RPMI8226 (cell line): ENCODE results near the gene TSHZ3.
A peak's percentile ranks its signal among the peaks of the same experiment; 100 is the strongest.

Experiments
- DNase-seq: peaks from one replicate; pipeline ENCODE4 v3.0.0-alpha.2; 2015

Gene TSHZ3

GRCh38 chr19:31349160-31349881, at the start of gene TSHZ3:
TSHZ3 (minus strand) TSS chr19:31349436; CDS start chr19:31349219, 217 bp downstream.
- DNase-seq = no peak

GRCh38 chr19:31397308-31397707, 48.1 kb upstream of the TSHZ3 start:
- no peak for DNase-seq

- no peak for DNase-seq
Observed at GRCh38 chr19:31392464-31392863, 43.2 kb upstream of the TSHZ3 start.

GRCh38 chr19:31391518-31391917, 42.3 kb upstream of the TSHZ3 start:
- DNase-seq = no peak

GRCh38 chr19:31390711-31391110, 41.5 kb upstream of the TSHZ3 start:
- no peak for DNase-seq

GRCh38 chr19:31389874-31390273, 40.6 kb upstream of the TSHZ3 start:
- no peak for DNase-seq

- no peak for DNase-seq
Observed at GRCh38 chr19:31387717-31388301, 38.6 kb upstream of the TSHZ3 start.

- DNase-seq = no peak
Observed at GRCh38 chr19:31386806-31387205, 37.6 kb upstream of the TSHZ3 start.

GRCh38 chr19:31385744-31386143, 36.5 kb upstream of the TSHZ3 start:
- DNase-seq = no peak

- no peak for DNase-seq
Observed at GRCh38 chr19:31383553-31383952, 34.3 kb upstream of the TSHZ3 start.

- DNase-seq = no peak
Observed at GRCh38 chr19:31380854-31381253, 31.6 kb upstream of the TSHZ3 start.

GRCh38 chr19:31378404-31378803, 29.2 kb upstream of the TSHZ3 start:
- DNase-seq = no peak

GRCh38 chr19:31377736-31378135, 28.5 kb upstream of the TSHZ3 start:
- DNase-seq = no peak

- no peak for DNase-seq
Observed at GRCh38 chr19:31372246-31372781, 23.1 kb upstream of the TSHZ3 start.

GRCh38 chr19:31370216-31370615, 21.0 kb upstream of the TSHZ3 start:
- no peak for DNase-seq

GRCh38 chr19:31364963-31365362, 15.7 kb upstream of the TSHZ3 start:
- DNase-seq = no peak

- DNase-seq = no peak
Observed at GRCh38 chr19:31361728-31362127, 12.5 kb upstream of the TSHZ3 start.

- no peak for DNase-seq
Observed at GRCh38 chr19:31357315-31357673, 8.1 kb upstream of the TSHZ3 start.

- peak; percentile 31 for DNase-seq
Observed at GRCh38 chr19:31356587-31357314, 7.5 kb upstream of the TSHZ3 start.

GRCh38 chr19:31355665-31356289, 6.5 kb upstream of the TSHZ3 start:
- DNase-seq = no peak

GRCh38 chr19:31354799-31355664, 5.8 kb upstream of the TSHZ3 start:
- no peak for DNase-seq

- no peak for DNase-seq
Observed at GRCh38 chr19:31354316-31354715, 5.1 kb upstream of the TSHZ3 start.
